Immature natural killer cell (primary cell): Measurements from ENCODE around the gene SLC4A8. TPM values are rescaled to one million over a fixed set of nuclear protein-coding genes. Genes with fewer than 3 reads are reported as not detected.
A peak's percentile ranks its signal among the peaks of the same experiment; 100 is the strongest.
"Not testable (repeated sequence)": the region's sequence is repeated elsewhere in the genome, so short reads cannot be mapped to it uniquely, and the experiment has no call there.

Experiments used
- DNase-seq, 3 donors: peaks; one replicate each; pipeline ENCODE4 v3.0.0; 2022; ENCODE audit warnings: mixed read lengths in 1 of 3
- H3K27ac Mint-ChIP-seq, 6 donors: one replicate each; pipeline ENCODE4 v1.8.0; 2020; ENCODE audit warnings: mixed read lengths in 6 of 6, mild to moderate bottlenecking in 5 of 6, inconsistent platforms in 4 of 6, moderate library complexity in 3 of 6
- H3K27me3 Mint-ChIP-seq, 3 donors: one replicate each; pipeline ENCODE4 v1.8.0; 2020 to 2021; ENCODE audit warnings: low read depth in 3 of 3, mild to moderate bottlenecking in 3 of 3, mixed read lengths in 3 of 3, moderate library complexity in 3 of 3, inconsistent platforms in 1 of 3
- H3K36me3 Mint-ChIP-seq, 3 donors: one replicate each; pipeline ENCODE4 v1.8.0; 2020; ENCODE audit warnings: mixed read lengths in 3 of 3, inconsistent platforms in 2 of 3, mild to moderate bottlenecking in 2 of 3
- H3K4me1 Mint-ChIP-seq, 2 donors: one replicate each; pipeline ENCODE4 v1.8.0; 2020; ENCODE audit warnings: inconsistent platforms in 2 of 2, mild to moderate bottlenecking in 2 of 2, mixed read lengths in 2 of 2, moderate library complexity in 1 of 2
- H3K4me3 Mint-ChIP-seq, 5 donors: one replicate each; pipeline ENCODE4 v1.8.0; 2020; ENCODE audit warnings: mild to moderate bottlenecking in 5 of 5, mixed read lengths in 5 of 5, inconsistent platforms in 3 of 5, moderate library complexity in 3 of 5
- H3K9me3 Mint-ChIP-seq, 6 donors: one replicate each; pipeline ENCODE4 v1.8.0; 2020; ENCODE audit warnings: mild to moderate bottlenecking in 6 of 6, mixed read lengths in 6 of 6, inconsistent platforms in 4 of 6, moderate library complexity in 3 of 6
- polyA plus RNA-seq, 3 donors: library from polyadenylated mRNA; unstranded; fragments of 300-500 nt; fragmentation: Illumina TruSeq; gene quantifications; one replicate each; pipeline ENCODE4 v1.2.3, GENCODE V29; 2021

SLC4A8 gene
- polyA plus RNA-seq, 3 donors from 2014 or later, result 1.2 TPM; not detected in 1

DNA sequence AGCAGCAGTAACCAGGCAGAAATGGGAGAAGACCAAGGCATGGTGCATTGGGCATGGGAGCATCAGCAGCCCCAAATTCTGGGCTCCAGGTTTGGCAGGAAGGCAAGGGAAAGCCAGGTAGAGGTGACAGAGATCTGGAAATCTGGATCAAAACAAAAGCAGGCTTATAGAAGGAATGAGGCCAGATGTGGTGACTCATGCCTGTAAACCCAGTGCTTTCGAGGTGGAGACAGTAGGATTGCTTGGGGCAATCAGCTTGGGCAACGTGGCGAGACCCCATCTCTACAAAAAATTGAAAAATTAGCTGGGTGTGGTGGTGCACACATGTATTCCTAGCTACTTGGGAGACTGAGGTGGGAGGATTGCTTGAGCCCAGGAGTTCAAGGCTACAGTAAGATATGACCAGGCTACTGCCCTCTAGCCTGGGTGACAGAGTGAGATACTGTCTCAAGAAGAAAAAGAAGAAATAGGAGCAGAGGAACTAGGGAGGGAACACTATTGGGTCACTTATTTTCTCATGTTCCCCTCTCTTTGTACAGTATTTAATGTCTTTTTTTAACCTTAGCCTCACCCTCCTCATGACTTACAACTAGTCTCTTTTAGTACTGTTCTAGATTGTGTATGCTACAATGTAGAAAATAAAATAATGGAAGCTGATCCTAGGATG lies 25.1 kb downstream of the SLC4A8 start:
- Mint-ChIP-seq H3K4me1 (no peaks in the 10 kb centered on the region), H3K36me3 (peaks cover 15 to 30% (median 24%) of the 10 kb centered on the region in 3 donors), H3K4me3 (no peak overlapping the region), H3K9me3 (no peaks in the 10 kb centered on the region), H3K27ac (no peak overlapping the region), H3K27me3 (peaks cover 0 to 6% (median 2%) of the 10 kb centered on the region in 3 donors)
- DNase-seq, result no peak

DNA sequence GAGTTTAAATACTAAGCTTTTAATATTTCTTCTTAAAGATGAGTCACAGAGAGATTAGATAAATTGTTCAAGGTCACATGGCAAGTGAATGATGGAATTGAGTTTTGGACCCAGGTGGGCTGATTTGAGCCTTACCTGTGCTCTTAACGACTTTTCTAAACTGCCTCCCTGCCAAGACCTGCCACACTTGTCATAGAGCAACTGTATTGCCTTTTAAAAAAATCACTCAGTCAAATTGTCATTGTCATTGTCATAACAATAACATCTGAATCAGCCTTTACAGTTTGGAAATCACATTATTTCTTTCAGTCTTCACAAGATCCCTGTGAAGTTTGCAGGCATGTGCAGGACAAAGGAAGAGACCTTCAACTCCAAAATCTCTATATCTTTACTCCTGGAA lies 25.7 kb downstream of the SLC4A8 start:
- Mint-ChIP-seq H3K27ac (no peak overlapping the region), H3K27me3 (peaks cover 0 to 6% (median 2%) of the 10 kb centered on the region in 3 donors), H3K4me1 (no peaks in the 10 kb centered on the region), H3K9me3 (no peaks in the 10 kb centered on the region), H3K4me3 (no peak overlapping the region), H3K36me3 (peaks cover 14 to 29% (median 27%) of the 10 kb centered on the region in 3 donors)
- no peak for DNase-seq

GRCh38 chr12:51450806-51451205 lies 26.2 kb downstream of the SLC4A8 start:
- no peak overlapping the region for H3K4me3 Mint-ChIP-seq
- H3K9me3 Mint-ChIP-seq, result no peaks in the 10 kb centered on the region
- H3K27ac Mint-ChIP-seq, result no peak overlapping the region

GRCh38 chr12:51454016-51454415 lies 29.4 kb downstream of the SLC4A8 start:
- H3K36me3 Mint-ChIP-seq, result peaks cover 14 to 20% (median 15%) of the 10 kb centered on the region in 3 donors
- not testable (repeated sequence) for DNase-seq, H3K4me1 Mint-ChIP-seq, H3K4me3 Mint-ChIP-seq, H3K9me3 Mint-ChIP-seq, H3K27me3 Mint-ChIP-seq, H3K27ac Mint-ChIP-seq

More at GRCh38 chr12:51450806-51451205, 26.2 kb downstream of the SLC4A8 start:
- peaks cover 10 to 28% (median 24%) of the 10 kb centered on the region in 3 donors for H3K36me3 Mint-ChIP-seq
- DNase-seq, result no peak
- H3K4me1 Mint-ChIP-seq, result no peaks in the 10 kb centered on the region
- H3K27me3 Mint-ChIP-seq, result peaks cover 0 to 5% (median 2%) of the 10 kb centered on the region in 3 donors

DNA sequence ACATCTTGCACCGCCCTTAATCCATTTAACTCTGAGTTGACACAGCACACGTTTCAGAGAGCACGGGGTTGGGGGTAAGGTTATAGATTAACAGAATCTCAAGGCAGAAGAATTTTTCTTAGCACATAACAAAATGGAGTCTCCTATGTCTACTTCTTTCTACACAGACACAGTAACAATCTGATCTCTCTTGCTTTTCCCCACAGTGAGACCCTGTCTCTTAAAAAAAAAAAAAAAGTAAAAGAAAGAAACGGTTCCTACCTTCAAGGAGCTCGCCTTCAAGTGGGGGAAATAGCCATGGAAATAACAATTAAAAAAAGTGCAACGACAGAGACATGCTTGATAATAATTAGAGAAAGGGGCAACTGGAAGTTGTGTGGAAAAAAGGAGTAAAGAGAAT lies 30.4 kb downstream of the SLC4A8 start:
- not testable (repeated sequence) for H3K27me3 Mint-ChIP-seq, DNase-seq, H3K4me3 Mint-ChIP-seq, H3K4me1 Mint-ChIP-seq, H3K9me3 Mint-ChIP-seq, H3K27ac Mint-ChIP-seq
- peaks cover 14 to 20% (median 15%) of the 10 kb centered on the region in 3 donors for H3K36me3 Mint-ChIP-seq

DNA sequence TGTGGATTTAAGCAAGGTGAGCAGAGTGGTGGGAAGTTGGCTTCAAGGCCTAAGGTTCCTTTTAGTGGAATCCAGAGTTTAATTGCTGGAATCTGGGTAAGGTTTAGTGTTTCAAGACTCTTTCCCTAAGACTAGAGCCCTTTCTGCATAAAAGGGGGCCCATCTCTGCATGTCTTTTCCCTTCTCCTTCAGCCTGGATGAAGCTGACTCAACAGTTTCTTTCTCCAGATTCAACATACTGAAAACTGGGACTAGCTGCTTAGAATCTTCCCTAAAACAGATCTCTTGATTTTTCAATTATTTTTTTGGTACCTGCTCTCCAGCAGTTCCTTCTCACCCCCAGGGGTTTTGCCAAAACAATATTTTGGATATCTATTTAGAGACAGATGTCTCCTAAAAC lies 34.0 kb downstream of the SLC4A8 start:
- H3K4me3 Mint-ChIP-seq, result no peak overlapping the region
- H3K9me3 Mint-ChIP-seq, result no peaks in the 10 kb centered on the region
- DNase-seq, result no peak
- peaks cover 0 to 2% (median 2%) of the 10 kb centered on the region in 3 donors for H3K27me3 Mint-ChIP-seq
- H3K36me3 Mint-ChIP-seq, result peaks cover 16 to 30% (median 22%) of the 10 kb centered on the region in 3 donors
- no peaks in the 10 kb centered on the region for H3K4me1 Mint-ChIP-seq
- no peak overlapping the region for H3K27ac Mint-ChIP-seq

- no peak for DNase-seq
- no peaks in the 10 kb centered on the region for H3K4me1 Mint-ChIP-seq
- H3K27me3 Mint-ChIP-seq, result peaks cover 0 to 2% (median 2%) of the 10 kb centered on the region in 3 donors
- H3K27ac Mint-ChIP-seq, result no peak overlapping the region
- H3K36me3 Mint-ChIP-seq, result peaks cover 23 to 38% (median 26%) of the 10 kb centered on the region in 3 donors
- H3K4me3 Mint-ChIP-seq, result no peak overlapping the region
- H3K9me3 Mint-ChIP-seq, result no peaks in the 10 kb centered on the region
These were observed 35.9 kb downstream of the SLC4A8 start for GRCh38 chr12:51460519-51460918.

DNA sequence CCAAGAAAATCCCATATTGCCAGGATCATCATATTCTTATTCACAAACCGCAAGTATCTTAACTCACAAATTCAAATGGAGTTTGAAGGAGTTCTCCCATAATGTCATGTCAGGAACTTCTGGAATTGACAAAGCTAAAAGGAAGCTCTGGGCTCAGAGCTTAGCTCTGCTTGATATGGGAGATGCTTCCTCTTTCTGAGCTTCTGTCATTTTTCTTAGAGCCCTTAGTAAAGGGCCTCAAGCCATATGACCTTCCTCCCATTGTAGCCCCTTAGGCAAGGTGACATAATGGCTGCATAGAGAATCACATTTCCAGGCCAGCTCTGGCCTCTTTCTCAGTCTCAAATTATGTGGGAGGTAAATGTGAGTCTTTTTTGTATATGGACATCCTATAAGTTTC lies 40.9 kb downstream of the SLC4A8 start:
- DNase-seq, result no peak
- H3K27me3 Mint-ChIP-seq, result peaks cover 0 to 4% (median 2%) of the 10 kb centered on the region in 3 donors
- no peaks in the 10 kb centered on the region for H3K9me3 Mint-ChIP-seq
- H3K27ac Mint-ChIP-seq, result no peak overlapping the region
- no peak overlapping the region for H3K4me3 Mint-ChIP-seq
- H3K4me1 Mint-ChIP-seq, result no peaks in the 10 kb centered on the region
- peaks cover 23 to 42% (median 29%) of the 10 kb centered on the region in 3 donors for H3K36me3 Mint-ChIP-seq

- Mint-ChIP-seq H3K9me3 (no peaks in the 10 kb centered on the region), H3K27ac (no peak overlapping the region), H3K27me3 (peaks cover 0 to 2% (median 0%) of the 10 kb centered on the region in 3 donors), H3K4me1 (no peaks in the 10 kb centered on the region), H3K4me3 (no peak overlapping the region), H3K36me3 (peaks cover 16 to 34% (median 23%) of the 10 kb centered on the region in 3 donors)
- DNase-seq, result no peak
These were observed 45.5 kb downstream of the SLC4A8 start for GRCh38 chr12:51470116-51470515.

GRCh38 chr12:51471111-51471864 lies 46.7 kb downstream of the SLC4A8 start:
- Mint-ChIP-seq H3K4me3 (no peak overlapping the region), H3K9me3 (no peaks in the 10 kb centered on the region)

GRCh38 chr12:51472984-51473383 lies 48.4 kb downstream of the SLC4A8 start:
- H3K4me3 Mint-ChIP-seq, result no peak overlapping the region
- H3K27me3 Mint-ChIP-seq, result no peaks in the 10 kb centered on the region
- H3K27ac Mint-ChIP-seq, result no peak overlapping the region

More at GRCh38 chr12:51471111-51471864, 46.7 kb downstream of the SLC4A8 start:
- H3K27ac Mint-ChIP-seq, result no peak overlapping the region
- peaks cover 0 to 2% (median 0%) of the 10 kb centered on the region in 3 donors for H3K27me3 Mint-ChIP-seq
- no peak for DNase-seq
- no peaks in the 10 kb centered on the region for H3K4me1 Mint-ChIP-seq
- peaks cover 21 to 43% (median 28%) of the 10 kb centered on the region in 3 donors for H3K36me3 Mint-ChIP-seq

GRCh38 chr12:51473947-51474346 lies 49.3 kb downstream of the SLC4A8 start:
- Mint-ChIP-seq H3K27ac (no peak overlapping the region), H3K4me1 (no peaks in the 10 kb centered on the region), H3K9me3 (no peaks in the 10 kb centered on the region)

More at GRCh38 chr12:51472984-51473383, 48.4 kb downstream of the SLC4A8 start:
- Mint-ChIP-seq H3K4me1 (no peaks in the 10 kb centered on the region), H3K36me3 (peaks cover 21 to 46% (median 25%) of the 10 kb centered on the region in 3 donors), H3K9me3 (no peaks in the 10 kb centered on the region)
- no peak for DNase-seq

DNA sequence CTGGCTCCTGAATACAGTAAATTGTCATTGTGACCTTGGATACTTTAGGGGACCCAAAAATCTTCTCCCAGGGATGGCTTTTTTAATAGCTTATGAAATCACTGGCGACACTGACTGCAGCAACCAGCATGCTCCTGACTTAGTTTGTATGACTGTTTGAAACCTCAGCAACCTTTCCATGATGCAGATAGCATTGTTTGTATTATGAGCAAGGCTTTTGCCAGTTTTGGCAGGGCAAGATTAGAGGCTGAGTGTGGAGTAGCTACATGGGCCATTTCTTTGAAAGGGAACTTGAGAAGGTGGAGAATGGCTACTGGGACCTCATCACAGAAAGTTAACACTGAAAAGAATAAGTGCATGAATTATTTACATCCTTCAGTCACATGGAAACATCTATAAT lies 50.9 kb downstream of the SLC4A8 start:
- Mint-ChIP-seq H3K36me3 (peaks cover 21 to 38% (median 25%) of the 10 kb centered on the region in 3 donors), H3K27me3 (no peaks in the 10 kb centered on the region), H3K9me3 (no peaks in the 10 kb centered on the region), H3K4me3 (no peak overlapping the region), H3K27ac (no peak overlapping the region), H3K4me1 (no peaks in the 10 kb centered on the region)
- no peak for DNase-seq

More at GRCh38 chr12:51473947-51474346, 49.3 kb downstream of the SLC4A8 start:
- H3K27me3 Mint-ChIP-seq, result no peaks in the 10 kb centered on the region
- H3K4me3 Mint-ChIP-seq, result no peak overlapping the region
- no peak for DNase-seq
- peaks cover 21 to 45% (median 25%) of the 10 kb centered on the region in 3 donors for H3K36me3 Mint-ChIP-seq

GRCh38 chr12:51480978-51481377 lies 56.3 kb downstream of the SLC4A8 start:
- DNase-seq, result no peak
- Mint-ChIP-seq H3K4me3 (no peak overlapping the region), H3K36me3 (peaks cover under 1 to 6% (median 5%) of the 10 kb centered on the region in 3 donors), H3K9me3 (peaks cover 0 to 1% (median 0%) of the 10 kb centered on the region in 6 donors), H3K27me3 (no peaks in the 10 kb centered on the region), H3K27ac (peak overlapping the region in 2 of 6 donors; percentile 1 to 7), H3K4me1 (peaks cover 22 to 23% of the 10 kb centered on the region in 2 donors)
